Naive thymus-derived CD4-positive, alpha-beta T cell (primary cell): ENCODE results near the gene SLC1A4. TPM values are rescaled to one million over a fixed set of nuclear protein-coding genes. Genes with fewer than 3 reads are reported as not detected.

Experiments
- ATAC-seq: fragments of 150-1000 bp; cut with Tn5 transposase; 2 replicates; pipeline ENCODE4 v1.10.0; 2021; ENCODE audit warnings: mild to moderate bottlenecking, moderate library complexity
- CTCF ChIA-PET: fragments of 350-600 bp; sonication (Branson Sonifier 250); formaldehyde crosslinking; loops from one replicate; lab custom pipeline; 2021; ENCODE audit warnings: antibody characterized with exemption; lab: Charles Lee
- POLR2A ChIA-PET: fragments of 350-600 bp; sonication (Branson Sonifier 250); formaldehyde crosslinking; loops from one replicate; lab custom pipeline; 2021; ENCODE audit warnings: antibody characterized with exemption, inconsistent platforms; lab: Charles Lee
- DNase-seq, 9 donors: peaks; one replicate each; pipeline versions ENCODE4 v3.0.0 to v3.0.0-alpha.2; 2020 to 2022; ENCODE audit warnings: mixed read lengths in 1 of 9
- H3K27ac ChIP-seq: one replicate; pipeline ENCODE4 v1.7.0; 2013; ENCODE audit warnings: mild to moderate bottlenecking, low read depth, low read length, moderate library complexity
- H3K27me3 ChIP-seq, 2 donors: one replicate each; pipeline ENCODE4 v1.7.0; 2013; ENCODE audit warnings: low read length in 2 of 2, mild to moderate bottlenecking in 2 of 2, moderate library complexity in 2 of 2; ENCODE audit not compliant: control insufficient read depth in 2 of 2, insufficient read depth in 2 of 2
- H3K36me3 ChIP-seq, 3 experiments: 1 replicate in 2 of 3; 2 replicates in 1 of 3; pipeline ENCODE4 v1.7.0; 2013; ENCODE audit warnings: low read length in 3 of 3, mild to moderate bottlenecking in 3 of 3, moderate library complexity in 1 of 3; ENCODE audit not compliant: insufficient read depth in 3 of 3, control insufficient read depth in 2 of 3
- H3K4me1 ChIP-seq, 2 donors: one replicate each; pipeline ENCODE4 v1.7.0; 2013; ENCODE audit warnings: low read length in 2 of 2, mild to moderate bottlenecking in 2 of 2, moderate library complexity in 1 of 2; ENCODE audit not compliant: control insufficient read depth in 2 of 2, insufficient read depth in 2 of 2
- H3K4me3 ChIP-seq: 2 replicates; pipeline ENCODE4 v1.7.0; 2013; ENCODE audit warnings: mild to moderate bottlenecking, low read length
- H3K9me3 ChIP-seq, 3 experiments: 1 replicate in 2 of 3; 2 replicates in 1 of 3; pipeline ENCODE4 v1.7.0; 2013; ENCODE audit warnings: low read length in 3 of 3; ENCODE audit not compliant: control insufficient read depth in 2 of 3
- H3K27ac Mint-ChIP-seq, 9 donors: one replicate each; pipeline ENCODE4 v1.8.0; 2020 to 2022; ENCODE audit warnings: mixed read lengths in 9 of 9, mild to moderate bottlenecking in 8 of 9, moderate library complexity in 5 of 9, inconsistent platforms in 2 of 9
- H3K27me3 Mint-ChIP-seq, 5 donors: one replicate each; pipeline ENCODE4 v1.8.0; 2021 to 2022; ENCODE audit warnings: mixed read lengths in 5 of 5, mild to moderate bottlenecking in 1 of 5
- H3K36me3 Mint-ChIP-seq, 5 donors: one replicate each; pipeline ENCODE4 v1.8.0; 2020 to 2022; ENCODE audit warnings: mixed read lengths in 5 of 5, mild to moderate bottlenecking in 3 of 5, inconsistent platforms in 1 of 5
- H3K4me1 Mint-ChIP-seq, 7 donors: one replicate each; pipeline ENCODE4 v1.8.0; 2020 to 2022; ENCODE audit warnings: mixed read lengths in 7 of 7, mild to moderate bottlenecking in 3 of 7, inconsistent platforms in 1 of 7
- H3K4me3 Mint-ChIP-seq, 10 donors: one replicate each; pipeline ENCODE4 v1.8.0; 2020 to 2022; ENCODE audit warnings: mild to moderate bottlenecking in 10 of 10, mixed read lengths in 10 of 10, moderate library complexity in 6 of 10, inconsistent platforms in 2 of 10
- H3K9me3 Mint-ChIP-seq, 11 donors: one replicate each; pipeline ENCODE4 v1.8.0; 2020 to 2022; ENCODE audit warnings: mixed read lengths in 11 of 11, mild to moderate bottlenecking in 4 of 11, inconsistent platforms in 1 of 11, moderate library complexity in 1 of 11
- intact Hi-C, 2 donors: fragments of 100-400 bp; cut with micrococcal nuclease; formaldehyde crosslinking; loops; one replicate each; pipeline ENCODE4 v1.15.1; 2023
- polyA plus RNA-seq, 2 donors: library from polyadenylated mRNA; unstranded; fragments of 300-500 nt; fragmentation: Illumina TruSeq; gene quantifications; one replicate each; pipeline ENCODE4 v1.2.3, GENCODE V29; 2021
- total RNA-seq, 6 experiments: library from RNA in 5 of 6; stranded (reverse) in 5 of 6; gene quantifications; 1 replicate in 5 of 6; 2 replicates in 1 of 6; pipeline ENCODE4 v1.2.3 and lab custom pipeline; 2021 to 2026

Gene SLC1A4
- total and polyA plus RNA-seq, 7 experiments from 2014 or later = 0.33 to 34.5 (median 1.8) TPM; not detected in 1

DNA sequence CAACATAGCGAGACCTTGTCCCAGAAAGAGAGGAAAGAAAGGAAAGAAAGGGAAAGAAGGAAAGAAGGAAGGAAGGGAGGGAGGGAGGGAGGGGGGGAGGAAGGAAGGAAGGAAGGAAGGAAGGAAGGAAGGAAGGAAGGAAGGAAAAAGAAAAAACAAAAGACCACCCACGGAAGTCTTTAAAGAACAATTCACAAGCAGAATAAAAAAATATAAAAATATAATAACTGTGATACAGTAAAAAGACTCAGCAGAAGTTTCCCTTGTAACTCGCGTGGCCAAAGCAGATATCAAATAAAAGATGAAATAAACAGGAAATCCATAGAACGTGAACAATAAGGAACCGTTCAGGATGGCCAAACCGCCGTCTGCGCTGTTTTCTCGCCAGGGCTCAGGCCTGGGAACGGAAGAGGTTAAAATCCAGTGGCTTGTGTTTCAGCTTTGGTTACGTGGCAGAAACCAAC, 1.2 kb upstream of the SLC1A4 start:
- Histone ChIP-seq H3K36me3 (no peaks in the 10 kb centered on the region), H3K9me3 (no peaks in the 10 kb centered on the region), H3K27me3 (no peaks in the 10 kb centered on the region), H3K4me1 (peaks cover 0 to 8% of the 10 kb centered on the region in 2 donors), H3K4me3 (peak overlapping the region; percentile 76), H3K27ac (no peak overlapping the region)
- peaks cover 0 to 2% (median 0%) of the 10 kb centered on the region in 11 donors for H3K9me3 Mint-ChIP-seq
- peaks cover 0 to 18% (median 0%) of the 10 kb centered on the region in 5 donors for H3K36me3 Mint-ChIP-seq
- ChIA-PET CTCF (no interaction called here), POLR2A (interaction anchor here (1.1 to 1.7 kb wide), 2 partner anchors 68 to 142 kb away, joined by 3 to 7 read pairs; partner anchors contain the start of genes CEP68 and RAB1A)
- no peak for DNase-seq
- peak overlapping the region in 4 of 9 donors; percentile 40 to 73 (median 44) for H3K27ac Mint-ChIP-seq
- no peak for ATAC-seq
- peak overlapping the region; percentile 80 to 92 (median 86) for H3K4me3 Mint-ChIP-seq
- intact Hi-C loops = loop anchor here (1.0 to 10.0 kb wide), 14 partner anchors 41 to 951 kb away; partner anchors contain the start of genes AFTPH (in 2 of the 2), SPRED2 (in 2 of the 2), ACTR2 (in 1 of the 2) and RAB1A (in 1 of the 2)
- H3K4me1 Mint-ChIP-seq = peaks cover 16 to 59% (median 24%) of the 10 kb centered on the region in 7 donors
- peaks cover 0 to 35% (median 4%) of the 10 kb centered on the region in 5 donors for H3K27me3 Mint-ChIP-seq

DNA sequence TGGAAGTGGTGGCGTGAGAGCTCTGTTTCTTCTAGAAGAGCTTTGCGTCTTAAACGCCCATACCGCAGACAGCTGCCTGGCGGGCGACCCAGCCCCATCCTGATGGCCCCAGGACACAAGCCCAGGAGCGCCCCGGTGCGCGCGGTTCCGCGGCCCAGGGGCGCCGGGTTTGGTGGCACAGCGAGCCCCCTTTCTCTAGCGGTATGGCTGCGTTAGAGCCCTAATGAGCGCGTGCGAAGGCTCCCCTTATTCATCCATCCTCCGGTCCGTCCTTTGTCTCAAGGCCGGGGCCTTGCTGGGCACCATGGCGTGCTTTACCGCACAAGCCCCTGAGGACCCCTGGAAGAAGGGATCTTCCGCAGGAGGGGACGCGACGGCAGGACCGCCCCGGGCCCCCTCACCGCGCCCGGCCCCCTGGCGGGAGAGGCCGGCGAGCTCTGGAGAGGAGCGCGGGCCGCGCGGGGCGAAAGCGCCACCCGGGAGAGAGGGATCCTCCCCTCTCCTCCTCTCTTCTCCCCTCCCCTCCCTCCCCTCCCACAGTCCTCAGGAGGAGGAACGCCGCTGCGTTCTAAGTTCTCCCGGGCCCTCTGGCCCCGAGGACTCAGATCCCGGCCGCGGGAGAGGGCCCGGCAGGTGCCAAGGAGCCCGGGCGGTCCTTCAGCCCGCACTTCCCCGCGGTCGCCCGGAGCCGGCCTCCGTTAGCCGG, 626 bp upstream of the SLC1A4 start:
- peaks cover 0 to 21% (median 0%) of the 10 kb centered on the region in 5 donors for H3K36me3 Mint-ChIP-seq
- no peaks in the 10 kb centered on the region for H3K36me3 ChIP-seq
- peak overlapping the region in 4 of 9 donors; percentile 40 to 73 (median 44) for H3K27ac Mint-ChIP-seq
- DNase-seq (peak; percentile 17 to 70 (median 39)), ATAC-seq (peak; percentile 47)
- H3K9me3 Mint-ChIP-seq = peaks cover 0 to 2% (median 0%) of the 10 kb centered on the region in 11 donors
- H3K27me3 ChIP-seq = no peaks in the 10 kb centered on the region
- ChIA-PET CTCF (no interaction called here), POLR2A (interaction anchor here (0.7 to 1.7 kb wide), 4 partner anchors 17 to 662 kb away, joined by 3 to 7 read pairs (median 3); partner anchors contain the start of genes CEP68 and RAB1A)
- H3K4me3 ChIP-seq = peak overlapping the region; percentile 76
- intact Hi-C loops = loop anchor here (1.0 to 10.0 kb wide), 16 partner anchors 42 to 951 kb away; partner anchors contain the start of genes AFTPH (in 2 of the 2), CEP68 (in 2 of the 2), RAB1A (in 2 of the 2) and SPRED2 (in 2 of the 2)
- peak overlapping the region; percentile 80 to 92 (median 86) for H3K4me3 Mint-ChIP-seq
- H3K4me1 ChIP-seq = peaks cover 0 to 8% of the 10 kb centered on the region in 2 donors
- H3K27me3 Mint-ChIP-seq = peaks cover 0 to 33% (median 4%) of the 10 kb centered on the region in 5 donors
- H3K9me3 ChIP-seq = no peaks in the 10 kb centered on the region
- H3K27ac ChIP-seq = no peak overlapping the region
- peaks cover 16 to 62% (median 24%) of the 10 kb centered on the region in 7 donors for H3K4me1 Mint-ChIP-seq

DNA sequence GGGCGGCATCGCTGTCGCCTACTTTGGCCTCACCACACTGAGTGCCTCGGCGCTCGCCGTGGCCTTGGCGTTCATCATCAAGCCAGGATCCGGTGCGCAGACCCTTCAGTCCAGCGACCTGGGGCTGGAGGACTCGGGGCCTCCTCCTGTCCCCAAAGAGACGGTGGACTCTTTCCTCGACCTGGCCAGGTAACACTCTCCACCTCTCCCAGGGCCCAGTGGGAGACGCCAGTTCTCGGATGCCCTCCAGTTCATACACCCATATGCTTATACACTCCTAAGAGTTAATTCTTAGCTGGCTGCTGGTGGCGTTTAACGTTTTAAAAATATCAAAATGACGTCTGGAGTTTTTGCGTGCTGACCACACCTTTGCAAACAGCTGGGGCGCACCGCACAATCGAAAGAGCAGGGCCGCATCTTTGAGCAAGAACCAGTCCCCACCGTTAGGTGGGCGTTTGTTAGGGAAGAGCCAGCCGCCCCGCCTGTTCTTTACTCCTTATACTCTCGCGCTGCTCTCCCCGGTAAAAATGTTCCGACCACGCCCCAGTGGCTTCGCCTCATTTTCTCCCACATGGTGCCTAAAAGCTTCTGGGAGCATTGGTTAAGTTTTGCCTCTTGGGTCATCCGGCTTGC, 899 bp downstream of the SLC1A4 start:
- Mint-ChIP-seq H3K36me3 (peaks cover 0 to 28% (median 2%) of the 10 kb centered on the region in 5 donors), H3K4me3 (peak overlapping the region; percentile 75 to 93 (median 84)), H3K27ac (peak overlapping the region in 3 of 9 donors; percentile 72 to 77 (median 76)), H3K9me3 (no peaks in the 10 kb centered on the region), H3K27me3 (peaks cover 0 to 25% (median 4%) of the 10 kb centered on the region in 5 donors), H3K4me1 (peaks cover 16 to 64% (median 24%) of the 10 kb centered on the region in 7 donors)
- no peaks in the 10 kb centered on the region for H3K9me3 ChIP-seq
- intact Hi-C loops = loop anchor here (1.0 to 10.0 kb wide), 14 partner anchors 43 to 953 kb away; partner anchors contain the start of genes AFTPH (in 2 of the 2), CEP68 (in 2 of the 2), SPRED2 (in 2 of the 2) and ACTR2 (in 1 of the 2)
- DNase-seq (no peak), ATAC-seq (no peak)
- POLR2A ChIA-PET = interaction anchor here (1.6 kb wide), 2 partner anchors 66 to 664 kb away, joined by 3 to 4 read pairs; partner anchors contain the start of gene CEP68
- CTCF ChIA-PET = interaction anchor here (1.6 kb wide), 1 partner anchor 72 kb away, joined by 7 read pairs; no protein-coding TSS in a partner anchor
- H3K4me3 ChIP-seq = peak overlapping the region; percentile 76
- no peak overlapping the region for H3K27ac ChIP-seq
- H3K4me1 ChIP-seq = peaks cover 0 to 8% of the 10 kb centered on the region in 2 donors
- no peaks in the 10 kb centered on the region for H3K27me3 ChIP-seq
- no peaks in the 10 kb centered on the region for H3K36me3 ChIP-seq

DNA sequence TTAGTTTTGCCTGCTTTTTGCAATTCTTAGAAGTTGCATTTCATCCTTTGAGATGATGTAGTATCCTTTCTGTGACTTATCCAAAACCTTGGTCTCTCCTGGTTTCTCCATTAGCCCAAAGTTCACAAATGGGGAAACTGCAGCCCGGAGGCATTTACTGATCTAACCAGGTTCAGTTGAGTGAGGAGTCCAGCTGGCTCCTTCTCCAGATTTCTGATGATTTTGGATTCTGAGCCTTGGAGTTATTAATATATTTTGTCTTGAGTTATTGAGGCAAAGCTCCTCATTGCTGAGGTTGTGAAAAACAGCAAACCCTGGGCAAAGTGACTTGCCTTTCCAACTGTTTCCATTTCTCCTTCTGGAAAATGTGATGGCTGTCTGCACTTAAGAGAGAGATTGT, 1.7 kb downstream of the SLC1A4 start:
- Histone ChIP-seq H3K4me1 (peaks cover 0 to 8% of the 10 kb centered on the region in 2 donors), H3K27ac (no peak overlapping the region), H3K9me3 (no peaks in the 10 kb centered on the region), H3K4me3 (no peak overlapping the region), H3K36me3 (no peaks in the 10 kb centered on the region), H3K27me3 (no peaks in the 10 kb centered on the region)
- H3K36me3 Mint-ChIP-seq = peaks cover 0 to 28% (median 2%) of the 10 kb centered on the region in 5 donors
- DNase-seq = no peak
- ChIA-PET CTCF (interaction anchor here (1.6 kb wide), 1 partner anchor 73 kb away, joined by 7 read pairs; no protein-coding TSS in a partner anchor), POLR2A (no interaction called here)
- peak overlapping the region in 8 of 10 donors; percentile 3 to 93 (median 83) for H3K4me3 Mint-ChIP-seq
- peaks cover 16 to 65% (median 24%) of the 10 kb centered on the region in 7 donors for H3K4me1 Mint-ChIP-seq
- intact Hi-C loops = no loop called here
- H3K27me3 Mint-ChIP-seq = peaks cover 0 to 25% (median 4%) of the 10 kb centered on the region in 5 donors
- ATAC-seq = no peak
- H3K9me3 Mint-ChIP-seq = no peaks in the 10 kb centered on the region
- H3K27ac Mint-ChIP-seq = peak overlapping the region in 1 of 9 donors; percentile 76

DNA sequence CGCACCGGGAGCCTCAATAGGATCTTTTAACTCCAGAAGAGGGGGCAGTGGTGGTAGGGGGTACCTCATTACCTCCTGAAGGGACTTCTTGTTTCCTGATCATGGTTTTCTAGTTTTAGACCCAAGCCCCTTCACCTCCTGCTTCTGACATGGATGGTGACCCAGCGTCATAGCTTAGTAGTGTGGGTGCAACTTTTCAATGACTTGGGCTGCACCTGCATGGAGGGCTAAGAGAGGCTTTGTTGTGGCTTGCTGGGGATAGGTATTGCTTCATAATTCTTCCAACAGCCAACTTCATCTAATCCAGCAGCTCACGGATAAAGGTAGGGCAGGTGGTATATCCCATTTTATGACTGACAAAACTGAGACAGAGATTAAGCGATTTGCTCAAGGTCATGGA, 3.0 kb downstream of the SLC1A4 start:
- intact Hi-C loops = no loop called here
- DNase-seq = no peak
- no peaks in the 10 kb centered on the region for H3K36me3 ChIP-seq
- H3K9me3 ChIP-seq = no peaks in the 10 kb centered on the region
- no peak overlapping the region for H3K4me3 ChIP-seq
- no peak overlapping the region for H3K27ac ChIP-seq
- H3K9me3 Mint-ChIP-seq = no peaks in the 10 kb centered on the region
- peaks cover 0 to 31% (median 2%) of the 10 kb centered on the region in 5 donors for H3K36me3 Mint-ChIP-seq
- H3K27me3 ChIP-seq = no peaks in the 10 kb centered on the region
- ATAC-seq = no peak
- H3K4me1 ChIP-seq = peaks cover 0 to 8% of the 10 kb centered on the region in 2 donors
- POLR2A ChIA-PET = interaction anchor here (0.9 kb wide), 1 partner anchor 64 kb away, joined by 4 read pairs; the partner anchor contains the start of gene CEP68
- peak overlapping the region in 2 of 10 donors; percentile 62 to 75 for H3K4me3 Mint-ChIP-seq
- CTCF ChIA-PET = no interaction called here
- H3K4me1 Mint-ChIP-seq = peaks cover 15 to 58% (median 22%) of the 10 kb centered on the region in 7 donors
- H3K27ac Mint-ChIP-seq = peak overlapping the region in 1 of 9 donors; percentile 3
- peaks cover 0 to 18% (median 4%) of the 10 kb centered on the region in 5 donors for H3K27me3 Mint-ChIP-seq

DNA sequence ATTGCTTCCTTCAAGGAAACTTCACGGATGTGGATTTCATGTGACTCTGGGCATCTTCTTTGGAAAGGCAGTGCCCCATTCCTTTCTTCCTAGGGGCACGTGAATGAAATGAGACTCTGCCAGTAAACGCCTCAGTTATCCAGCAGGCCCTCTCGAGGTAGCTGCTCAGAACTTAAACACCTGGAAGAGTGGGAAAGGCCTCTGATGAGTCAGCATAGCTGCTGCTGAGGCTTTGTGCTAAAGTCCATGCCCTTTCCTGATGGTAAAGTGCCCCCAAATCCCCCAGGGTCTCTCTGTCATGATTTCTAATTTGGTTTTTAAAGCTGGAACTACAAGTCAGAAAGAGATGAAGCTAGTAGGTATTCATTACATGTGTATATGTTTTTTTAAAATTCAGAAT, 3.8 kb downstream of the SLC1A4 start:
- Histone ChIP-seq H3K4me1 (peaks cover 0 to 4% of the 10 kb centered on the region in 2 donors), H3K4me3 (no peak overlapping the region), H3K9me3 (no peaks in the 10 kb centered on the region), H3K36me3 (no peaks in the 10 kb centered on the region), H3K27ac (no peak overlapping the region), H3K27me3 (no peaks in the 10 kb centered on the region)
- DNase-seq (no peak), ATAC-seq (no peak)
- Mint-ChIP-seq H3K9me3 (no peaks in the 10 kb centered on the region), H3K27me3 (peaks cover 0 to 14% (median 4%) of the 10 kb centered on the region in 5 donors), H3K36me3 (peaks cover 0 to 31% (median 2%) of the 10 kb centered on the region in 5 donors), H3K4me3 (peak overlapping the region in 1 of 10 donors; percentile 75), H3K4me1 (peaks cover 11 to 57% (median 16%) of the 10 kb centered on the region in 7 donors), H3K27ac (no peak overlapping the region)
- ChIA-PET CTCF (no interaction called here), POLR2A (no interaction called here)
- intact Hi-C loops = no loop called here
